Ishikawa (cell line): ENCODE data around the gene CAMK2D.

Experiments
- CEBPB ChIP-seq: IDR thresholded peaks from 2 replicates; pipeline ENCODE4 v1.6.1; 2012
- CREB1 ChIP-seq: IDR thresholded peaks from 2 replicates; pipeline ENCODE4 v1.6.1; 2012; ENCODE audit warnings: low read depth
- EGR1 ChIP-seq: IDR thresholded peaks from 2 replicates; pipeline ENCODE4 v1.6.1; 2012
- EP300 ChIP-seq: IDR thresholded peaks from 2 replicates; pipeline ENCODE4 v1.6.1; 2012; ENCODE audit warnings: borderline replicate concordance
- FOXM1 ChIP-seq: IDR thresholded peaks from 2 replicates; pipeline ENCODE4 v1.6.1; 2012; ENCODE audit warnings: low read depth, borderline replicate concordance
- NFIC ChIP-seq: IDR thresholded peaks from 2 replicates; pipeline ENCODE4 v1.6.1; 2012
- RAD21 ChIP-seq: IDR thresholded peaks from 2 replicates; pipeline ENCODE4 v1.6.1; 2012; ENCODE audit warnings: low read depth
- TAF1 ChIP-seq: IDR thresholded peaks from 2 replicates; pipeline ENCODE4 v1.6.1; 2012; ENCODE audit warnings: low read depth, mild to moderate bottlenecking
- TCF12 ChIP-seq: IDR thresholded peaks from 2 replicates; pipeline ENCODE4 v1.6.1; 2012; ENCODE audit warnings: low read depth
- TEAD4 ChIP-seq: IDR thresholded peaks from 2 replicates; pipeline ENCODE4 v1.6.1; 2012
- YY1 ChIP-seq: IDR thresholded peaks from 2 replicates; pipeline ENCODE4 v1.6.1; 2012; ENCODE audit warnings: low read depth
- ZBTB7A ChIP-seq: IDR thresholded peaks from 2 replicates; pipeline ENCODE4 v1.6.1; 2012; ENCODE audit warnings: low read depth
- TF ChIP-seq, protein P1 (sequence below): IDR thresholded peaks from 2 replicates; pipeline ENCODE4 v1.6.1; 2012
- TF ChIP-seq, protein P2 (sequence below): IDR thresholded peaks from 2 replicates; pipeline ENCODE4 v1.6.1; 2012; ENCODE audit warnings: low read depth, mild to moderate bottlenecking
- TF ChIP-seq, protein P3 (sequence below): IDR thresholded peaks from 2 replicates; pipeline ENCODE4 v1.6.1; 2012

The CAMK2D gene

DNA sequence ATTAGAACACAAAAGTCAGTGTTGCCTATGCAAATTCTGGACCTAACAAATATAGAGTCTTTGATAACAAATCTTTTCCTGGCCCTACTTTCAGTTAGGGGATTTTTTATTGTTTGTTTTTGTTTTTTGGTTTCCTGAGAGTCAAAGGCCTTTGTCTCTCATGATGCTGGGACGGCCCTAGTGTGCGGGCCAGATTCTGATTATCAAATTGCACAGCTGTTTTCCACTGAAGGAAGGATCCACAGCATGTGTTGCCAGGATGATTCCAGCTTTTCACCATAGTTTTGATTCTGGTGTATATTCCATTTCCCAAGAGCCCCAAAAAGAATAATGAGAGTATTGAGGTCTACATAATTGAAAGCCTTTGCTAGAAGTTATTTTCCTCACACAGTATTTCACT lies 248.2 kb downstream of the CAMK2D start:
- TF ChIP-seq RAD21: no peak
- no peak for TF ChIP-seq ZBTB7A
- no peak for TF ChIP-seq TCF12
- TF ChIP-seq CEBPB: no peak
- TF ChIP-seq TAF1: no peak
- TF ChIP-seq YY1: no peak
- no peak for TF ChIP-seq EGR1
- TF ChIP-seq NFIC: no peak
- TF ChIP-seq FOXM1: no peak
- no peak for TF ChIP-seq EP300
- TF ChIP-seq CREB1: no peak
- TF ChIP-seq, protein P1, sequence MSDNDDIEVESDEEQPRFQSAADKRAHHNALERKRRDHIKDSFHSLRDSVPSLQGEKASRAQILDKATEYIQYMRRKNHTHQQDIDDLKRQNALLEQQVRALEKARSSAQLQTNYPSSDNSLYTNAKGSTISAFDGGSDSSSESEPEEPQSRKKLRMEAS: no peak
- TF ChIP-seq, protein P2, sequence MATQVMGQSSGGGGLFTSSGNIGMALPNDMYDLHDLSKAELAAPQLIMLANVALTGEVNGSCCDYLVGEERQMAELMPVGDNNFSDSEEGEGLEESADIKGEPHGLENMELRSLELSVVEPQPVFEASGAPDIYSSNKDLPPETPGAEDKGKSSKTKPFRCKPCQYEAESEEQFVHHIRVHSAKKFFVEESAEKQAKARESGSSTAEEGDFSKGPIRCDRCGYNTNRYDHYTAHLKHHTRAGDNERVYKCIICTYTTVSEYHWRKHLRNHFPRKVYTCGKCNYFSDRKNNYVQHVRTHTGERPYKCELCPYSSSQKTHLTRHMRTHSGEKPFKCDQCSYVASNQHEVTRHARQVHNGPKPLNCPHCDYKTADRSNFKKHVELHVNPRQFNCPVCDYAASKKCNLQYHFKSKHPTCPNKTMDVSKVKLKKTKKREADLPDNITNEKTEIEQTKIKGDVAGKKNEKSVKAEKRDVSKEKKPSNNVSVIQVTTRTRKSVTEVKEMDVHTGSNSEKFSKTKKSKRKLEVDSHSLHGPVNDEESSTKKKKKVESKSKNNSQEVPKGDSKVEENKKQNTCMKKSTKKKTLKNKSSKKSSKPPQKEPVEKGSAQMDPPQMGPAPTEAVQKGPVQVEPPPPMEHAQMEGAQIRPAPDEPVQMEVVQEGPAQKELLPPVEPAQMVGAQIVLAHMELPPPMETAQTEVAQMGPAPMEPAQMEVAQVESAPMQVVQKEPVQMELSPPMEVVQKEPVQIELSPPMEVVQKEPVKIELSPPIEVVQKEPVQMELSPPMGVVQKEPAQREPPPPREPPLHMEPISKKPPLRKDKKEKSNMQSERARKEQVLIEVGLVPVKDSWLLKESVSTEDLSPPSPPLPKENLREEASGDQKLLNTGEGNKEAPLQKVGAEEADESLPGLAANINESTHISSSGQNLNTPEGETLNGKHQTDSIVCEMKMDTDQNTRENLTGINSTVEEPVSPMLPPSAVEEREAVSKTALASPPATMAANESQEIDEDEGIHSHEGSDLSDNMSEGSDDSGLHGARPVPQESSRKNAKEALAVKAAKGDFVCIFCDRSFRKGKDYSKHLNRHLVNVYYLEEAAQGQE: no peak
- TF ChIP-seq, protein P3, sequence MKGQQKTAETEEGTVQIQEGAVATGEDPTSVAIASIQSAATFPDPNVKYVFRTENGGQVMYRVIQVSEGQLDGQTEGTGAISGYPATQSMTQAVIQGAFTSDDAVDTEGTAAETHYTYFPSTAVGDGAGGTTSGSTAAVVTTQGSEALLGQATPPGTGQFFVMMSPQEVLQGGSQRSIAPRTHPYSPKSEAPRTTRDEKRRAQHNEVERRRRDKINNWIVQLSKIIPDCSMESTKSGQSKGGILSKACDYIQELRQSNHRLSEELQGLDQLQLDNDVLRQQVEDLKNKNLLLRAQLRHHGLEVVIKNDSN: no peak
- no peak for TF ChIP-seq TEAD4

DNA sequence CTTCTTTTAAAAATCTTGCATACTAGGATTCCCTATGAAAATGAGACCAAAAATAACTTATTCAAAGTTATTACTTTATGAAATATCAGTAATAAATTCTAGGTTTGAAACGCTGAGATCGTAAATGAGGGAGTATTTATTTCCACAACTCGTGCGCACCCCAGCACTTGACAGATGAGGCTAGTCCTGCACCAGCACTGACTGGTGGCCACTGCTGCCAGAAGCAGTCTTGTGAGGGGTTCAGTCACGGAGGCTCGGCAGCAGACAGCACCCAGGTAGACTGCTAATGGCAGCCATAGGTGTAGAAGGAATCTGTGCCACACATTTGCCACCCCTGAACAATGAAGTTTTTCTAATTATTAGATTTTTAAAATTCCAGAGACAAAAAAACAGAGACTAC lies 248.7 kb downstream of the CAMK2D start:
- no peak for TF ChIP-seq CEBPB
- TF ChIP-seq YY1: no peak
- TF ChIP-seq, protein P1: no peak

DNA sequence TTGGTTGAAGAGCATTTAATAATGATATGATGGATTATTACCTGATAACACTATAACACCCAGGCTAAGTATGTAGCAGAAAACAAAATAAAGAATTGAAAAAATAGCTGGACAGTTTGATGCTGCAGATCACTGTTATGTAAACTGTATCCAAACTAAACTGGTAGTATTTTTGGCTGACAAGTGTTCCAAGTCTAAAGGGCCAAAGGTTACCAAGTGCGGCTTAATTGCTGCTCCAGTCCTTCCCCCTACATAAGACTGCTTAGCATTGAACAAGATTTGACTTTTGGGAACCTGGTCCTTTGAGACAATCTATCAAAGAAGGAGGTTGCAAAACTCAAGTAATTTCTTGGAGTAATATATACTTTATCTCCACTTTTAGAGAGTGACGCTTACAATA lies 249.6 kb downstream of the CAMK2D start:
- TF ChIP-seq RAD21 (no peak), ZBTB7A (no peak), EP300 (no peak), FOXM1 (no peak), EGR1 (no peak), YY1 (no peak), TAF1 (no peak), TCF12 (no peak), CEBPB (no peak)
- TF ChIP-seq, protein P2: no peak

DNA sequence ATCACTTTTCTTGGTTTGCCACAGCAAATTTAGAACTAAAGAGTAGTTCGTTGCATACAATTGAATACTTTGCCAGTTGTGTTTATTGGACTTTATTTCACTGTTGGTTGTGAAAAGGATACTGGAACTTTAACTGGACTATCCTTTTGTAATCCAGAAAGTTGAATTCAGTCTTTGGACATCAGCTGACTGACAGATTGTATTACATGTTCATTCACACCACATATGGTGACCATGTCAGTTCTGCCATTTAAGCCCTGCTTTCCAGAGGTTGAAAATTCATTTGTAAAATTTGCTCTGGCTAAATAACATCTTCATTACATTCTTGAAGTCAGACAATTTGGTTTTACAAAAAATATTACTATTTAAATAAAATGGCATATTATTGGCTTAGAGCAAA lies 251.7 kb downstream of the CAMK2D start:
- TF ChIP-seq NFIC: no peak
- TF ChIP-seq RAD21: no peak
- no peak for TF ChIP-seq EP300
- no peak for TF ChIP-seq ZBTB7A
- TF ChIP-seq, protein P3: no peak
- TF ChIP-seq FOXM1: no peak
- no peak for TF ChIP-seq EGR1
- TF ChIP-seq TEAD4: no peak
- no peak for TF ChIP-seq TCF12
- no peak for TF ChIP-seq CEBPB
- TF ChIP-seq YY1: no peak
- TF ChIP-seq, protein P2: no peak

DNA sequence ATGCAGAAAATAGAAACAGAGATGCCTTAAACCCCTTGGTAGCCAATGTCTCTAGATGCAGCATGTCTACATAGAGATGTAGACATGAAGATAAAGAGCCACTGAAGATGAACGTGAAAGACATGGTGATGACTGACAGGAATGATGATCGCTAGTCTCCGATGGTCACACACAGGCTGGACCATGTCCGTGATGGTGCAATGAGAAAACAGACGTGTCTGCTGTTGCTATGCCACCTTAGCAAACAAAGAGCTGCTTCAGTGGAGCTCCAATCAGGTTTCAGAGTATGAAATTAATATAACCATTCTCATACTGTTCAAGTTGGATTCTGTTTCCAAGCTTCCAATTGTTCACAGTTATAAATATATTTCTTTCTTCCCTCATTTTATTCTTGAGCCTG lies 256.5 kb downstream of the CAMK2D start:
- no peak for TF ChIP-seq EP300
- TF ChIP-seq TEAD4: no peak
- no peak for TF ChIP-seq NFIC
- no peak for TF ChIP-seq RAD21
